Measurements from ENCODE around the gene SEC62. TPM values are rescaled to one million over a fixed set of nuclear protein-coding genes. Genes with fewer than 3 reads are reported as not detected.
A peak's percentile ranks its signal among the peaks of the same experiment; 100 is the strongest.

The SEC62 gene
- total RNA-seq, 1 donor from 2014 or later: 94.6 TPM

- Mint-ChIP-seq H3K36me3 (ENCODE audit: insufficient read depth) (no peaks in the 10 kb centered on the region), H3K4me3 (ENCODE audit: low read depth) (no peak overlapping the region), H3K27me3 (no peaks in the 10 kb centered on the region), H3K9me3 (ENCODE audit: low read depth) (no peaks in the 10 kb centered on the region), H3K4me1 (ENCODE audit: low read depth) (peaks cover 10% of the 10 kb centered on the region), H3K27ac (no peak overlapping the region)
- no peak for TF ChIP-seq CTCF (IDR thresholded peaks at IDR 0.05; ENCODE audit: unreplicated experiment)
- DNase-seq (ENCODE audit: low spot score, unreplicated experiment): no peak
These were observed 66.9 kb downstream of the SEC62 start for GRCh38 chr3:170033489-170033888.

GRCh38 chr3:170037463-170038433 lies 71.1 kb downstream of the SEC62 start, which contains the start of gene GPR160:
Gene GPR160, plus strand, starts transcription at chr3:170037995. Its CDS starts 45,978 bp downstream, at chr3:170083973.
- peaks cover 2% of the 10 kb centered on the region for H3K36me3 Mint-ChIP-seq (ENCODE audit: insufficient read depth)
- peak within 1 kb of the TSS; percentile 84 for H3K4me3 Mint-ChIP-seq (ENCODE audit: low read depth)
- DNase-seq (ENCODE audit: low spot score, unreplicated experiment): peak; percentile 89
- H3K9me3 Mint-ChIP-seq (ENCODE audit: low read depth): no peaks in the 10 kb centered on the region
- no peaks in the 10 kb centered on the region for H3K27me3 Mint-ChIP-seq
- peak within 1 kb of the TSS; percentile 94 for H3K27ac Mint-ChIP-seq
- peaks cover 24% of the 10 kb centered on the region for H3K4me1 Mint-ChIP-seq (ENCODE audit: low read depth)
- peak; percentile 90 for TF ChIP-seq CTCF (IDR thresholded peaks at IDR 0.05; ENCODE audit: unreplicated experiment)

- H3K9me3 Mint-ChIP-seq (ENCODE audit: low read depth): no peaks in the 10 kb centered on the region
- peak; percentile 57 for TF ChIP-seq CTCF (IDR thresholded peaks at IDR 0.05; ENCODE audit: unreplicated experiment)
- H3K27ac Mint-ChIP-seq: peak overlapping the region; percentile 94
- H3K27me3 Mint-ChIP-seq: no peaks in the 10 kb centered on the region
- peak overlapping the region; percentile 84 for H3K4me3 Mint-ChIP-seq (ENCODE audit: low read depth)
- H3K4me1 Mint-ChIP-seq (ENCODE audit: low read depth): peaks cover 21% of the 10 kb centered on the region
- peak; percentile 50 for DNase-seq (ENCODE audit: low spot score, unreplicated experiment)
- H3K36me3 Mint-ChIP-seq (ENCODE audit: insufficient read depth): peaks cover 6% of the 10 kb centered on the region
These were observed 72.0 kb downstream of the SEC62 start for GRCh38 chr3:170038434-170039110.

- H3K4me1 Mint-ChIP-seq (ENCODE audit: low read depth): peaks cover 32% of the 10 kb centered on the region
- peak overlapping the region; percentile 84 for H3K4me3 Mint-ChIP-seq (ENCODE audit: low read depth)
- H3K27ac Mint-ChIP-seq: peak overlapping the region; percentile 95
- DNase-seq (ENCODE audit: low spot score, unreplicated experiment): no peak
- H3K9me3 Mint-ChIP-seq (ENCODE audit: low read depth): no peaks in the 10 kb centered on the region
- no peaks in the 10 kb centered on the region for H3K27me3 Mint-ChIP-seq
- peaks cover 8% of the 10 kb centered on the region for H3K36me3 Mint-ChIP-seq (ENCODE audit: insufficient read depth)
- TF ChIP-seq CTCF (IDR thresholded peaks at IDR 0.05; ENCODE audit: unreplicated experiment): no peak
These were observed 73.8 kb downstream of the SEC62 start for GRCh38 chr3:170040418-170040817.

GRCh38 chr3:170043506-170043905 lies 76.9 kb downstream of the SEC62 start:
- no peak overlapping the region for H3K27ac Mint-ChIP-seq
- no peaks in the 10 kb centered on the region for H3K27me3 Mint-ChIP-seq
- H3K9me3 Mint-ChIP-seq (ENCODE audit: low read depth): no peaks in the 10 kb centered on the region
- TF ChIP-seq CTCF (IDR thresholded peaks at IDR 0.05; ENCODE audit: unreplicated experiment): no peak
- no peak for DNase-seq (ENCODE audit: low spot score, unreplicated experiment)
- H3K4me1 Mint-ChIP-seq (ENCODE audit: low read depth): peaks cover 48% of the 10 kb centered on the region
- no peak overlapping the region for H3K4me3 Mint-ChIP-seq (ENCODE audit: low read depth)
- peaks cover 8% of the 10 kb centered on the region for H3K36me3 Mint-ChIP-seq (ENCODE audit: insufficient read depth)

Data from progenitor cell of endocrine pancreas (in vitro differentiated cells).